Kidney glomerular epithelial cell (primary cell): ENCODE measurements around the gene SPATA18.
"Not testable (repeated sequence)": the region's sequence is repeated elsewhere in the genome, so short reads cannot be mapped to it uniquely, and the experiment has no call there.

Experiments used
- DNase-seq: peaks from one replicate; lab custom pipeline; 2025; lab: John Stamatoyannopoulos, UW

The SPATA18 gene

GRCh38 chr4:52051615-52052474 lies 741 bp downstream of the SPATA18 start:
- peak; percentile 28 for DNase-seq

- no peak for DNase-seq
Observed at GRCh38 chr4:52052475-52052780, 1.3 kb downstream of the SPATA18 start.

DNA sequence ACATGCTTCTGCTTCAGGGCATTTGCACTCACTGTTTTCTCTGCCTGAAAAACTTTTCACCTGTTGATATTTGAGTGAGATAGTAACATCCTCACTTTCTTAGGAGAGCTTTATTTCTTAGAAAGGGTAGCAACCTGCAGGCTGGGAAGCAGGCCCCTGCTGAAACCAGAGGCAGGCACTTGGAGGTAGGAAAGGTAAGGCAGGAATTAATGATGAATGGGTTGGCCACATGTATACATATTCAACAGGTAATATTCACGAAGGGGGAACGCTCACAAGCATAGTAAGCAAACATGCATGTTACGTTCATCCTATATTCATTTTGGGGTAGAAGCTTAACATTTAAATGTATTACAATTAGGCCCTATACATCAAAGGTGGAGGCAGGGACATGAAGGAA lies 3.1 kb downstream of the SPATA18 start:
- no peak for DNase-seq

DNA sequence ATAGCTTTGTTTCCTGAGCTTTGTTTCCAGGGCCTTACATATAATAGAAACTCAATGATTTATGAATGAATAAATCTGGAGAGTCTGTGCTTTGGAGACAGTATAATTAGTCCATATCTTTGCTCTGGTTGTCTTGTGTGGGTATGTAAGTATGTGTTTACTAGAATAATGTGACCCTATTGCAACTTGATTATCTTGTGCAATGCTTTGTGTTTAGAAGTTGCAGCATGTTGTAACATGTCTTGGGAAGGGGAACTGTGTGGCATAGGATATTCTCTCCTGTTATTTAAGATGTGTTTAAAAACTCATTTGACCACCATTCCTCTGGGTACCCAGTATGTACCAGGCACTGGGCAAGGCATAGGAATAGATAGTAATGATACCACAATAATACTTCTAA lies 6.1 kb downstream of the SPATA18 start:
- DNase-seq, result no peak

- no peak for DNase-seq
Observed at GRCh38 chr4:52058275-52058674, 7.2 kb downstream of the SPATA18 start.

DNA sequence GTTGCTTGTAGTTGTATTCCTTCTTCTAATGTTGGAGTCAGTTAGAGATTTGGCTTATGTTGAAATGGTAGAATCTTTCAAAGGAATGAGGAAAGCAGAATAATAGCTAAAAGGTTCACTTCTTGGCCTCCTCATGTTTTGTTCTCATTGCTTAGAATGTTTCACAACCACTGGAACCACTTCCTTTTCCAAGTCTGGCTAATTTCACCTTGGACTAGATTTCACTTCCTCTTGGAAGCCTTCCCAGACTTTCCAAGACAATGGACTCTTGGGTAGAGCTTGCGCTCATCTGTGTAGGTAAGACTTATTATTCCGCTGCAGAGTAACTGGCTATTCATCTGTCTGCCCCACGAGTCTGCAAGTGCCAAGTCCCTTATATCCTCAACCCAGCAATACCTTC lies 8.3 kb downstream of the SPATA18 start:
- DNase-seq, result peak; percentile 9

DNA sequence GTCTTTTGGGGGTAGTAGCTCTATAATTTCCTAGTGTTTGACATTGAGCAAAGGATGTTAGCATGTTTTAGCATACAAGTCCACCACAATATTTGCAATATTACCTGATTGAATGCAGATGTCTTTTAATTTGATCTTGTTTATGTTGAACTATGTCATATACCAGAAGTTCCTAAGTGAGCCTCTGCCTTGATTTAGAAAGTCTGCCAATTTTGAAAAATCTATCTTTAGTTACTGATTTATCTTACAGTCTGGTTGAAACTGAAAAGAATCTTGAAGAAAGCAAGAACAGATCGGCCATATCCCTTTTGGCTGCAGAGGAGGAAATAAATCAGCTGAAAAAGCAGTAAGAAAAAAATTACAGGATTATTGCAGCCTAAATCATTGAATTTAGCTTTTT lies 18.5 kb downstream of the SPATA18 start:
- no peak for DNase-seq

- DNase-seq, result peak; percentile 57
Observed at GRCh38 chr4:52071791-52072546, 20.9 kb downstream of the SPATA18 start.

GRCh38 chr4:52076731-52077130 lies 25.6 kb downstream of the SPATA18 start:
- DNase-seq, result no peak

DNA sequence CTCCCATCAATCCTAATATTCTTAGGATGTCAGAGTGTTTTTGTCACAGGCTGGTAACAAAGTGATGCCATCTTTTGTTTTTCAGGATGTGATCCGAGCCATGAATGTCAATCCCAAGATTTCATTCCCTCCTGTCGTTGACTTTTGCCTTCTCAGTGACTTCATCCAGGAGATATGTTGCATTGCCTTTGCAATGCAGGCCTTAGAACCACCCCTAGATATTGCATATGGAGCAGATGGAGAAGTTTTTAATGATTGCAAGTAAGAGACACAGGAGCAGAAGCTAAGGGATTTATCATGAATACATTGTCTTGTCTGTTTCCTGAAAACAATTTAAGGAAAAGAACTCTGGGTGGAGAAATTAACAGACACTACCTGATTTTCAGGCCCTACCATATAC lies 28.6 kb downstream of the SPATA18 start:
- no peak for DNase-seq

DNA sequence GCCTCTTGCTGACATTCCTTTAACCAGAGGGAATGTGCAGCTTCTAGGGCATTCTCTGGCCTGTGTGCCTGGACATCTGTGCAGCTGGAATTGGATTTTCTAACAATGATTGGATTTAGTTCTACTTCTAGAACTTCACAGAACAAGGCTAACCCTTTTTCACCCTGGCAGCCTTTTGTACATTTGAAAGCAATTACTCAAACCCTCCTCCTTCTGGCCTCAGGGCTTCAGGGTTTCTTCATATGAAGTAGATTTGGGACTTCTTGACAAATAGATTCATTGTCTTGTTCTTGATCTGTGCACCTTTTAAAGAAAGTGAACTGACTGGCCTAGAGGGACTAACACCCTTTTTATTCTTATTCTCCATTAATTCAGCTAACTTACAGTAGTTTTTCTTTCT lies 30.1 kb downstream of the SPATA18 start:
- DNase-seq, result no peak

DNA sequence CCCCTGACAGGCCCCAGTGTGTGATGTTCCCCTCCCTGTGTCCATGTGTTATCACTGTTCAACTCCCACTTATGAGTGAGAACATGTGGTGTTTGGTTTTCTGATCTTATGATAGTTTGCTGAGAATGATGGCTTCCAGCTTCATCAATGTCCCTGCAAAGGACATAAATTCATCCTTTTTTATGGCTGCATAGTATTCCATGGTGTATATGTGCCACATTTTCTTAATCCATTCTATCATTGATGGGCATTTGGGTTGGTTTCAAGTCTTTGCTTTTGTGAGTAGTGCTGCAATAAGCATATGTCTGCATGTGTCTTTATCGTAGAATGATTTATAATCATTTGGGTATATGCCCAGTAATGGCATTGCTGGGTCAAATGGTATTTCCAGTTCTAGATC lies 35.3 kb downstream of the SPATA18 start:
- not testable (repeated sequence) for DNase-seq

GRCh38 chr4:52091801-52092200 lies 40.7 kb downstream of the SPATA18 start:
- DNase-seq, result no peak

- DNase-seq, result no peak
Observed at GRCh38 chr4:52093466-52093865, 42.4 kb downstream of the SPATA18 start.

DNA sequence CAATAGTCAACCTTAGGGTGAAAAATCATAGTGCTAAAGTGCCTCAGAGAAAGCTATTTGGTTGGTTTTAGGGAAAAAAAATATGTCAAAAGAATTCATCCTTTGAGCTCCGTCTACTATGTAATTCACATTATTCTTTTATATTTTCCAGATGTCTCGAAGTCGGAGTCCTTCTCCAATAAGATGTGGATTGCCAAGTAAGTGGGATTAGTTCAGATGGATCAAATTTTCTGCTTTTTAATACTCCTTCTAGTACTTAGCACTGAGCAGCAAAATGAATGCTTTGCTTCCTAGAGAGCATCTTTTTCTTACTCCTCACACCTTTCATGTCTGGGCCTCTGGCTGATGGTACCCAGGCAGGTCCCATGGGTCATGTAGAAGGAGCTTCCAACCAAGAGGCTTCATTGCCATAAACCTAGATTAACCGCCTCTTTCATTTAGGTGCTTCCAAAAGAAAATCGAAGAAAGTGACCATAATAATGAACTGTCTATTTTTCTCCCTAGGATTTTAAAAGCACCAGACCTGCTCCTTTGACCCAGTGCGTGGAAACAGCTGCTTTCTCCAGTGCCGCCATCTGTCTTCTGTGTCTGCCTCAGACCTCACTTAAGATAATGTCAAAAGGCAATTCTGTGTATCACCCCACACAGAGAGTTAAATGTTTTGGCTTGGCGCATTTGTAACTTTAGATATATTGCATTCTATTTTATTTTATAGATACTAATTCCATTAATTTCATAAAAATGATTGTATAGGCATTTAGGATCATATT lies 43.5 kb downstream of the SPATA18 start:
- DNase-seq, result no peak

DNA sequence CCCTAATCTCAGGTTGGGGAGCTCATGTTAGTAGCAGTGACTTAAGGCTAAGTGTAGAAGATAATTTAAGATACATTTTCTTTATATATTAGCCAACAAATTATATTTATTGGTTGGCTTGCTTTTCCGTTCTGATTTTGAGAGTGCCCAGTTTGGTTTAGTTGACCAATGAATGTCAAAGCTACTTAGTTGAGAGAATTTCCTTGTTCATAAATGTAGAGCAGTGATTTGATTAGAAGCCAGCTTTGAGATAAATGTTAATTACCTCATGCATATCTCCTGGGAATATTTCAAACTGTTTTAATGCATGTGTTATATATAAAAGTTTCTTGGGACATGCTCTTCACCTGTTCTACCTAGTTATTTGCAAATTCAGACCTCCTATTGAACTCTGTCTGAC lies 44.3 kb downstream of the SPATA18 start:
- no peak for DNase-seq

GRCh38 chr4:52096048-52096447 lies 44.9 kb downstream of the SPATA18 start:
- no peak for DNase-seq

DNA sequence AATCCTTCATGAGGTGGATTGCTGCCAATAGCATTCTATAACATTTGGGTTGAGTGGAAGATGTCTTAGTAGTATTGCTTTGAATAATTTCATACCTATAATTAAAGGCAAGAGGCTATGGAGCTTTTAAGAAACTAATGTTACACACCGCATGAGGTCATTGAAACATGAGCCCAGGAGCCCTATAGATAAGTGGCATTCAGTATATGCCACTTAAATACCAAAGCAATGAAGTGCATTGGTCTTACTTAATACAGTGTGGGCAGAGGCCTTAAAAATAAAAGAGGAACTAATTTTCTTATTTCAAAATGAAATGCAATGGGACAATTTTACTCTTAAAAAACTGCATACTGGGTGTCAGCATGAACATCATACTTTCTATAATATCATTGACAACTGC lies 47.5 kb downstream of the SPATA18 start:
- no peak for DNase-seq

DNA sequence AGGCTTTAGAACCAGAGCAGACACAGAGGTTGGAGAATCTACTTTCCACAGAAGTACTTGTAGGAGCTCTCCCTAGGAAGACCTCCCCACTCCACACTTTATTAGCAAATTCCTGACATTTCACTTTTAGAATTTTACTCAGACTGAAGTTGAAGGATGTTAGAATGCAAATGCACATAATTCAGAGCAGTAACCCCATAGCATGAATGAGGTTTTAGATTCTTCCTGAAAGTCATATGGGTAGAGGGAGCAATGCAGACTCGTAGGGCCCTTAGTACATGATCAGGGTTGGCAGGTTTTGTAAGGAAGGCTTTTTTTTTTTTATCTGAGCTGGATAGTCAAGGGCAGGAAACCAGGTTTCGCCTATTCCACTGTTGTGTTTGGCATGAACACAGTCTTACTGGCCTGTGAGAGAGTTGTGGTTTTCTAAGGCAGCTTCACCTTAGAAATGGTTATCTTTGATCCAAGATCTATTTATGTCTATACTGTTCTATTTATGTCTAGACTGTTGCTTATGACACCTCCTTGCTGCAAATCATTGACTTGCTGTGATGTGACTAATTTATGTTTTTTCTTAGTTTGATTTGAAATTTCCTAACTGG lies 48.9 kb downstream of the SPATA18 start:
- DNase-seq, result peak; percentile 89

DNA sequence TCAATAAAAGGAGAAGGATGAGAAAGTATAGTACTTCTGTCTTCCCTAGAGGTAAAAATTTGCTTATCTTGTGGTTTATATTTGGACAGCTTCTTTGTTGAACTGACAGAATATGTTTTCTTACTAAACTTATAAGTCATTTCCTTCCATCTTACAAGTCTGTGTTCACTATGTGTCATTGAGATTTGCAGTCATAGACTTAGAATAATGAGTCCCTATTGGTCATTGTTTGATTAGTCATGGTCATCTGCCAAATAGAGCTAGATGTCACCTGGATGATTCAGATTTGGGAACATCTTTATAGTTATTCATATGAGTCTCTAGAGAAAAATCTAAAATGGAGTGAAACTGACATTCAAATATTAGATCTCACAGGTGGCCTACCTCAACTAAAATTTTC lies 51.5 kb downstream of the SPATA18 start:
- peak; percentile 87 for DNase-seq

GRCh38 chr4:52103319-52103718 lies 52.2 kb downstream of the SPATA18 start:
- DNase-seq, result peak; percentile 38

DNA sequence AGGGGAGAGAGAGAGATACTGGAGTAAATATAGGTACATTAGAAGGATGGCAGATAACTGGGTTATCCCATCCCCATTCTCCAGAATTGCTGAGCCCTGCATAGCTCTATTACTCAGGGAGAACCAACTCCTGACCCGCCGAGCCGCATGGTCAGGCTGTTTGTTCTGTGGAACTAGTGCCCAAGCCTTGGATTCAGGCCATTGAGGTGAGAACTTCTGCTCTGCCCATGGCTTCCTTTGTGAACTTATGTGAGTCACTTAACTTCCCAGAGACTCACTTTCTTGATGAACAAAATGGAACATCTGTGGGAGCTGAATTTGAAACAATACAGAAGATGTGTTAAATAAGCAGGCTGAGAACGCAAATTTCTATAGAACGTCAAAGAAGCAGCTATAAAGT lies 54.2 kb downstream of the SPATA18 start:
- DNase-seq, result no peak
